Measurements from ENCODE around the gene ZNF587B. TPM values are rescaled to one million over a fixed set of nuclear protein-coding genes. Genes with fewer than 3 reads are reported as not detected.
"Not testable (repeated sequence)": the region's sequence is repeated elsewhere in the genome, so short reads cannot be mapped to it uniquely, and the experiment has no call there.

ZNF587B gene
- total RNA-seq, 1 experiment from 2014 or later: 11.2 TPM

DNA sequence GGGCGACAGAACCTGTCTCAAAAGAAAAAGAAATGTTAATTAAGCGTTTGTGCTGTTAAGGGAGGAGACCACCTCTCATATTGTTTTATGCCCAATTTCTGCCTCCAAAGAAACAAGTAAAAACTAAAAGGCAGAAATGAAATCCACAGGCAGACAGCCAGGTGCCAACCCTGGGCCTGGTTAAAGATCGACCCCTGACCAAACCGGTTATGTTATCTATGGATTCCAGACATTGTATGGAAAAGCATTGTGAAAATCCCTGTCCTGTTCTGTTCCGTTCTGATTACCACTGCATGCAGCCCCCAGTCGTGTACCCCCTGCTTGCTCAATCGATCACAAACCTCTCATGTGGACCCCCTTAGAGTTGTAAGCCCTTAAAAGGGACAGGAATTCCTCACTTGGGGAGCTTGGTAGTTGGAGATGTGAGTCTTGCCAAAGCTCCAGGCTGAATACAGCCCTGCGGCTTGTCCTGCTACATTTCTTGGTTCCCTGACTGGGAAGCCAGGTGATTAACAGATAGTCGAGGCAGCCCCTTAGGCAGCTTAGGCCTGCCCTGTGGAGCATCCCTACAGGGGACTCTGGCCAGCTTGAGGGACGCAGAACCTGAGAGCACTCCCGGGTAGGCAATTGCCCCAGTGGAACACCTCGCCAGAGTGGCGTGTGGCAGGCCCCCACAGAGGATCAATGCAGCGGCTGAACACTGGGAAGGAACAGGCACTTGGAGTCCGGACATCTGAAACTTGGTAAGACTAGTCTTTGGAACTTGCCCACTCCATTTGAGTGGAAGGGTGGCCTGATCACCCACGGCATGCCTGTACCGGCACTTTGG lies 14.6 kb upstream of the ZNF587B start:
- no peak for DNase-seq (ENCODE audit: low read depth)
- in situ Hi-C loops (cut with HindIII; ENCODE audit: low pct_unique_long_range_greater_than_20kb, low sequenced_read_pairs): no loop called here

- peak; percentile 34 for DNase-seq (ENCODE audit: low read depth)
- in situ Hi-C loops (cut with HindIII; ENCODE audit: low pct_unique_long_range_greater_than_20kb, low sequenced_read_pairs): no loop called here
Measured at GRCh38 chr19:57816652-57817051, 13.4 kb upstream of the ZNF587B start.

DNA sequence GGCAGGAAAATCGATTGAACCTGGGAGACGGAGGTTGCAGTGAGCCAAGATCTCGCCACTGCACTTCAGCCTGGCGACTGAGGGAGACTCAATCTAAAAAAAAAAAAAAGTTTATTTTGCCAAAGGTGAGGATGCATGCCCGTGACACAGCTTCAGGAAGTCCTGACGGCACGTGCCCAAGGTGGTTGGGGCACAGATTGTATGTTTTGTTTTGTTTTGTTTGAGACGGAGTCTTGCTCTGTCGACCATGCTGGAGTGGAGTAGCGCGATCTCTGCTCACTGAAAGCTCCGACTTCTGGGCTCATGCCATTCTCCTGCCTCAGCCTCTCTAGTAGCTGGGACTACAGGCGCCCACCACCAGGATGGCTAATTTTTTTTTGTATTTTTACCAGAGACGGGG lies 12.1 kb upstream of the ZNF587B start:
- DNase-seq (ENCODE audit: low read depth): no peak
- in situ Hi-C loops (cut with HindIII; ENCODE audit: low pct_unique_long_range_greater_than_20kb, low sequenced_read_pairs): no loop called here

DNA sequence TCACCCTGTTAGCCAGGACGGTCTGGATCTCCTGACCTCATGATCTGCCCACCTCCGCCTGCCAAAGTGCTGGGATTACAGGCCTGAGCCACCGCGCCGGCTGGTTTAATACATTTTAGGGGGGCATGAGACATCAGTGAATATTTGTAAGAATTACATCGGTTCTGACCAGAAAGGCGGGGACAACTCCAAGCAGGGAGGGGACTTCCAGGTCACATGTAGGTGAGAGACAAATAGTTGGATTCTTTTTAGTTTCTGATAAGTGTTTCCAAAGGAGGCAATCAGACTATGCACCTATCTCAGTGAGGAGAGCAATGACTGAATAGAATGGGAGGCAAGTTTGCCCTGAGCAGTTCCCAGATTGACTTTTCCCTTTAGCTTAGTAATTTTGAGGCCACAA lies 11.7 kb upstream of the ZNF587B start:
- in situ Hi-C loops (cut with HindIII; ENCODE audit: low pct_unique_long_range_greater_than_20kb, low sequenced_read_pairs): no loop called here
- no peak for DNase-seq (ENCODE audit: low read depth)

DNA sequence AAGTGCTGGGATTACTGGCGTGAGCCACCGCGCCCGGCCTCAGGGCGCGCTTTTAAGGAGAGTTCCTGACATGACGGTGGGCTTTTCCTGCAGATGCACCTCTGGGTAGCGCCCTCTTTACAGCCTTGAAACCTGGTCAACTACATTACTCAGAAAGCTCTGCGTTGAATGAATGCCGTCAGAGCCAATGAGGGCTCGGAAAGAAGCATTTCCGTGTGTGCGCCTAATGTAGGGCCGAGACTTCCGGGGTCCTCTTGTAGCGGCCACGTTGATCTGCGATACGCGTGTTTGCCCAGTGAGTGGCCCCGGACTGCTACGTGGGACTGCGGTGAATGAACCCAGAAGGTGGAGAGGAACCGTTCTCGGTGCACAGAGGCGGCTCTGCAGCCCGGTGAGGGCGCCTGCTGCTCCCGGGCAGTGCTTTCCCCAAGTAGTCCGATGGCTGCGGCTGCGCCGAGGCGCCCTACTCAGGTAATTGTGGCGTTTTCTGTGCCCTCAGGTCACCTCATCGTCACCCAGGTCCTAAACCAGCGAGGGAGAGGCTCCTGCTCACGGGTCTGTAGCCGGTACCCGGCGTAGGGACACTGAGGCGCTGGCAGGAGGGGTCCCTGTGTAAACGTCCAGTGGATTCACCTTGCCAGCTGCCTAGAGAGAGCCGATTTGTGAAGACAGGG lies 10.5 kb upstream of the ZNF587B start:
- in situ Hi-C loops (cut with HindIII; ENCODE audit: low pct_unique_long_range_greater_than_20kb, low sequenced_read_pairs): no loop called here
- DNase-seq (ENCODE audit: low read depth): peak; percentile 95

- in situ Hi-C loops (cut with HindIII; ENCODE audit: low pct_unique_long_range_greater_than_20kb, low sequenced_read_pairs): no loop called here
- no peak for DNase-seq (ENCODE audit: low read depth)
Measured at GRCh38 chr19:57820599-57820998, 9.5 kb upstream of the ZNF587B start.

DNA sequence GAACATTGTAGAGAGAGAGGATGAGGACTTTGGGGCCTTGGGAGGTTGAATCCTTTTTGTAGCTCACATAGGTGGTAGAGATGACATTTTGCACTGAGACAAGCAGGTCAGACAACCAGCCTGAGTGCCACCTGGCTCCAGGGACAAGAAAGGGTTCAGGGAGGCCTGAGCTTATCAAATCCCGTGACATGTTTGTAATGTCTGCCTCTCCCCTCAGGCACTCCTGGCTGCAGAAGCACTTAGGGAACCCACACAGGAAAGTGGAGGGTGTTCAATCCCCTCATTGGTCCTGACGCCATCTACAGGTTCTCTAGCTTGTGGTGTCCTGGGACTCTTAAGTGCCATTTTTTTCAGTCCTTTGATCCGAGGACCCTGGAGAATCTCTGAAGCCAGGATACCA lies 9.0 kb upstream of the ZNF587B start:
- DNase-seq (ENCODE audit: low read depth); in situ Hi-C loops (cut with HindIII; ENCODE audit: low pct_unique_long_range_greater_than_20kb, low sequenced_read_pairs): not testable (repeated sequence)

DNA sequence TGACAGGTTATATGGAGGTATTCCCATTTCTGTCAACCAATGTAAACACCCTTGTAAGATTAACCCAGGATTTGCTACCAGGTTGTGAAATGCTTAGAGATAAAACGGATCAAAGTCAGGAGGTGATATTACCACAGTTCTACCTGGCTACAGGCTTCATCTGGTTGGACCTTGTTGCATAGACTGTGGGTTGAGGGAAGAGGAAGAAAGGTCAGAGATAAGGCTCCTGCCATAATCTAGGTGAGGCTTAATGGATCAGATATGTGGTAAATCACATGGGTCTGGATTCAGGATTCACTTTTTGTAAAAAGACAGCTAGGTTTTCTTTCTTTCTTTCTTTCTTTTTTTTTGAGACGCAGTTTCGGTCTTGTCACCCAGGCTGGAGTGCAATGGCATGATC lies 8.6 kb upstream of the ZNF587B start:
- DNase-seq (ENCODE audit: low read depth); in situ Hi-C loops (cut with HindIII; ENCODE audit: low pct_unique_long_range_greater_than_20kb, low sequenced_read_pairs): not testable (repeated sequence)

GRCh38 chr19:57823155-57823554 lies 6.9 kb upstream of the ZNF587B start:
- DNase-seq (ENCODE audit: low read depth); in situ Hi-C loops (cut with HindIII; ENCODE audit: low pct_unique_long_range_greater_than_20kb, low sequenced_read_pairs): not testable (repeated sequence)

- DNase-seq (ENCODE audit: low read depth); in situ Hi-C loops (cut with HindIII; ENCODE audit: low pct_unique_long_range_greater_than_20kb, low sequenced_read_pairs): not testable (repeated sequence)
Measured at GRCh38 chr19:57823608-57824007, 6.5 kb upstream of the ZNF587B start.

GRCh38 chr19:57825511-57825910 lies 4.6 kb upstream of the ZNF587B start:
- no peak for DNase-seq (ENCODE audit: low read depth)
- in situ Hi-C loops (cut with HindIII; ENCODE audit: low pct_unique_long_range_greater_than_20kb, low sequenced_read_pairs): no loop called here

- DNase-seq (ENCODE audit: low read depth): no peak
- in situ Hi-C loops (cut with HindIII; ENCODE audit: low pct_unique_long_range_greater_than_20kb, low sequenced_read_pairs): no loop called here
Measured at GRCh38 chr19:57829316-57829715, 783 bp upstream of the ZNF587B start.

- DNase-seq (ENCODE audit: low read depth); in situ Hi-C loops (cut with HindIII; ENCODE audit: low pct_unique_long_range_greater_than_20kb, low sequenced_read_pairs): not testable (repeated sequence)
Measured at GRCh38 chr19:57836991-57837390, 6.9 kb downstream of the ZNF587B start.

DNA sequence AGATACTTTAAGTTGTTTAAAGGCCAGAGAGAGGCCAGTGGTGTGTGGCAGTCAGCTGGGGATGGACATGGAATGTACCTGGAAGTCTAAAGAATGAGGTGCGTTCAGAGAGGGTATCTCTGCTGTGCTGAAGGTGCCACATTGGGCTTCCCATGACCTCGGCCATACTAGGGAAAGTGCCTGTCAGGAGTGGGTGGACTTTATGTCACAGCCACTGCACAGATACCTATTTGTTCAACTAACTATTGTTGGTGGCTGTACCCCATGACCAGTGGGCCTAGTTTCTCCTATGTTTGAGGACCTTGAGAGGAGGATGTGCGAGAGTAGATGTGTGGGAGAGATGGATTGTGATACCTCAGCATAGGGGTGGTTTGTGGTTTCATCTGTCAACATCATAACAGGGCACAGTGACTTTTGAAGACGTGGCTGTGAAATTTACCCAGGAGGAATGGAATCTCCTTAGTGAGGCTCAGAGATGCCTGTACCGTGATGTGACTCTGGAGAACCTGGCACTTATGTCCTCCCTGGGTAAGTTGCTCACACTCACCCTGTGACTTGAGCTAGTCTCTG lies 8.6 kb downstream of the ZNF587B start:
- in situ Hi-C loops (cut with HindIII; ENCODE audit: low pct_unique_long_range_greater_than_20kb, low sequenced_read_pairs): not testable (repeated sequence)

GRCh38 chr19:57841122-57841763 lies 11.1 kb downstream of the ZNF587B start:
- in situ Hi-C loops (cut with HindIII; ENCODE audit: low pct_unique_long_range_greater_than_20kb, low sequenced_read_pairs): no loop called here
- DNase-seq (ENCODE audit: low read depth): no peak

More for the DNA sequence above, 8.6 kb downstream of the ZNF587B start:
- DNase-seq (ENCODE audit: low read depth): not testable (repeated sequence)

- in situ Hi-C loops (cut with HindIII; ENCODE audit: low pct_unique_long_range_greater_than_20kb, low sequenced_read_pairs); DNase-seq (ENCODE audit: low read depth): not testable (repeated sequence)
Measured at GRCh38 chr19:57847164-57847563, 17.1 kb downstream of the ZNF587B start.

DNA sequence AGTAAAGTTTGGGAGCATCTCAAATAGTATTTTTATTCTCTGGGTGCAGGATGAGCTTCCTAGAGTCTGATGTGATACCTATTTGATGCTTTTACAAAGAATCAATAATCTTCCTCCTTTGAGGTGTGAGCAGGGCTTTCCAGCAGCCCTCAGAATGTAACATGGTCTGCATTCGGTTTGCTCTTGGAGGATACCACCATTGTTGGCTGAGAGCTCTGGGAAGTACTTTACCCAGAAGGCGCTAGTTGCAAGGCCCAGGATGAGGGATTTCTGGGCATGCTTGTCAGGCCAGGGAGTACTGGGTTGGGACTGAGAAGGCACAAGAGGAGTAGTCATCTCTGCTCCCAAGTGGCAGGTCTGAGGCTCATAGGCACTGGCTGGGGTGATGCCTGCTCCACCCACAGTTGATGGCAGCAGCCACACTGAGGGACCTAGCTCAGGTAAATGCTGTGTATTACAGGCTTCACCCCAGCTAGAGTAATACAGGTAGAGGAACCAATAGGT lies 19.1 kb downstream of the ZNF587B start:
- DNase-seq (ENCODE audit: low read depth); in situ Hi-C loops (cut with HindIII; ENCODE audit: low pct_unique_long_range_greater_than_20kb, low sequenced_read_pairs): not testable (repeated sequence)

GRCh38 chr19:57849666-57850473 lies 19.8 kb downstream of the ZNF587B start, which contains the start of gene ZNF587:
ZNF587 (plus strand) TSS chr19:57849859; CDS start chr19:57850039, 180 bp downstream.
- peak; percentile 81 for DNase-seq (ENCODE audit: low read depth)
- in situ Hi-C loops (cut with HindIII; ENCODE audit: low pct_unique_long_range_greater_than_20kb, low sequenced_read_pairs): not testable (repeated sequence)
